ENCODE data around the gene MAN1A1.

The MAN1A1 gene

DNA sequence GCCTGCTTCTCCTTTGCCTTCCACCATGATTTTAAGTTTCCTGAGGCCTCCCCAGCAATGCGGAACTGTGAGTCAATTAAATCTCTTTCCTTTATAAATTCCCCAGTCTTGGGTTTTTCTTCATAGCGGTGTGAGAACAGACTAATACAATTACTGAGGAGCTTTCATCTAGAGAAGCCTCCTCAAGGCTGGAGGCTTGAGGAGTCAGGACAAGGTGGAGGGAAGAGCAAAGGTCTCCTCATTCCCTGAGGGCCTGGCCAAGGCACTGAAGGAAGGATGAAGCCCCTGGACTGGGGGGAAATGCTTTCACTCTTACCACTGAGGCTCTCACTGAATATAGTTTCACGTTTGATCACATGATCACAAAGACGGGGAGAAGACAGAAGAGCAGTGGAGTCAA lies 118.2 kb downstream of the MAN1A1 start:
- peaks cover 26% of the 10 kb centered on the region for H3K36me3 Mint-ChIP-seq (ENCODE audit: low read depth)
- no peaks in the 10 kb centered on the region for H3K4me1 Mint-ChIP-seq
- H3K9me3 Mint-ChIP-seq, result peaks cover 8% of the 10 kb centered on the region
- no peak overlapping the region for H3K4me3 Mint-ChIP-seq
- H3K27me3 Mint-ChIP-seq (ENCODE audit: low read depth), result no peaks in the 10 kb centered on the region
- no peak overlapping the region for H3K27ac Mint-ChIP-seq
- TF ChIP-seq, protein P1, sequence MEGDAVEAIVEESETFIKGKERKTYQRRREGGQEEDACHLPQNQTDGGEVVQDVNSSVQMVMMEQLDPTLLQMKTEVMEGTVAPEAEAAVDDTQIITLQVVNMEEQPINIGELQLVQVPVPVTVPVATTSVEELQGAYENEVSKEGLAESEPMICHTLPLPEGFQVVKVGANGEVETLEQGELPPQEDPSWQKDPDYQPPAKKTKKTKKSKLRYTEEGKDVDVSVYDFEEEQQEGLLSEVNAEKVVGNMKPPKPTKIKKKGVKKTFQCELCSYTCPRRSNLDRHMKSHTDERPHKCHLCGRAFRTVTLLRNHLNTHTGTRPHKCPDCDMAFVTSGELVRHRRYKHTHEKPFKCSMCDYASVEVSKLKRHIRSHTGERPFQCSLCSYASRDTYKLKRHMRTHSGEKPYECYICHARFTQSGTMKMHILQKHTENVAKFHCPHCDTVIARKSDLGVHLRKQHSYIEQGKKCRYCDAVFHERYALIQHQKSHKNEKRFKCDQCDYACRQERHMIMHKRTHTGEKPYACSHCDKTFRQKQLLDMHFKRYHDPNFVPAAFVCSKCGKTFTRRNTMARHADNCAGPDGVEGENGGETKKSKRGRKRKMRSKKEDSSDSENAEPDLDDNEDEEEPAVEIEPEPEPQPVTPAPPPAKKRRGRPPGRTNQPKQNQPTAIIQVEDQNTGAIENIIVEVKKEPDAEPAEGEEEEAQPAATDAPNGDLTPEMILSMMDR (IDR thresholded peaks at IDR 0.05; ENCODE audit: unreplicated experiment in 3 of 3), result no peak

DNA sequence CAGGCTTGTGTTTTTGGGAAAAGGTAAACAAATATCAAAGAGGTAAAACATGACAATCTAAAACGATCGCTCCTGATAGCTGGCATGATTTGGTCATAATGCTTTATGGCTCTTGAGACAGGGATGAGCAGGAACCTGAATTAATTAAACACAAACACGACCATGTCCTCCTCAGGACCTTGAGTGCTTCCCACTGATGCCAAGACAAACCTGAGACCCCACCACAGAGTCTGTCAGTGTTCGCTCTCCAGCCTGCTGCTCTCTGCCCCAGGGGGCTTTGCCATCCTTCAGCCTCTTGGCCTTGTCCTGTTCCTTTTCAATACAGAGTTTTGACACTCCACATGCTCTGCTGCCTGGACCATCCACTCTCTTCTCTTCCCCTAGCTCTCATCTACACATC lies 119.4 kb downstream of the MAN1A1 start:
- Mint-ChIP-seq H3K9me3 (peaks cover 3% of the 10 kb centered on the region), H3K27ac (no peak overlapping the region), H3K4me1 (no peaks in the 10 kb centered on the region), H3K36me3 (ENCODE audit: low read depth) (peaks cover 15% of the 10 kb centered on the region), H3K4me3 (no peak overlapping the region), H3K27me3 (ENCODE audit: low read depth) (no peaks in the 10 kb centered on the region)
- TF ChIP-seq, protein P1 (IDR thresholded peaks at IDR 0.05; ENCODE audit: unreplicated experiment in 3 of 3), result no peak

DNA sequence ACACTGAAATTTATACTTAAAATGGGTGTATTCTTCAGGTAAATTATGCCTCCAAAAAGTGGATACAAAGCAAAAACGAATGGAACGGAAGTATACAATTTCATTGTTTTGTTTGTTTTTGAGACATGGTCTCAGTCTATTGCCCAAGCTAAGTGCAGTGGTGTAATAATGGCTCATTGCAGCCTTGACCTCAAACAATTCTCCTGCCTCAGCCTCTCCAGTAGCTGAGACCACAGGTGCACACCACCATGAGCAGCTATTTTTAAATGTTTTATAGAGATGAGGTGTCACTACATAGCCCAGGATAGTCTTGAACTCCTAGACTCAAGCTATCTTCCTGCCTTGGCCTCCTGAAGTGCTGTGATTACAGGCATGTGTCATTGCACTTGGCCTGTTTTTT lies 122.2 kb downstream of the MAN1A1 start:
- no peaks in the 10 kb centered on the region for H3K9me3 Mint-ChIP-seq
- TF ChIP-seq, protein P1 (IDR thresholded peaks at IDR 0.05; ENCODE audit: unreplicated experiment in 3 of 3), result no peak
- no peak overlapping the region for H3K4me3 Mint-ChIP-seq
- H3K27ac Mint-ChIP-seq, result no peak overlapping the region
- H3K27me3 Mint-ChIP-seq (ENCODE audit: low read depth), result no peaks in the 10 kb centered on the region
- H3K36me3 Mint-ChIP-seq (ENCODE audit: low read depth), result peaks cover 11% of the 10 kb centered on the region
- H3K4me1 Mint-ChIP-seq, result no peaks in the 10 kb centered on the region

DNA sequence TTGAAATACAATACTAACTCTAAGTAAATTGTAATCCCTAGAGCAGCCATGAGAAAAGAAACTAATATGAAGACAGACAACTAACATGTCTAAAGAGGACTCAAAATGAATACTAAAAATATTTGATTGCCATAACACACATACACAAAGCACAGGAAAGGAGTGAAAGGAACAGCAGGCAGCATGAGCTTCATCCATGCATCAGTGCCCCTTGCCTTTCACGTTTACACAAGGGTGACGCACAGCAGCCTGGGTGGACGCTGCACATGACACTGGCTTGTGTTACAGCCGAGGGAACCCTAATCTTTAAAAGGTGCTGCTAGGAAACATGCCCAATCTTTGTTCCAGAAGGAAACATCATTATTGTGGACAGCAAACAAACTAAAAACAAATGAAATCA lies 123.5 kb downstream of the MAN1A1 start:
- peaks cover 6% of the 10 kb centered on the region for H3K36me3 Mint-ChIP-seq (ENCODE audit: low read depth)
- no peaks in the 10 kb centered on the region for H3K4me1 Mint-ChIP-seq
- no peak overlapping the region for H3K27ac Mint-ChIP-seq
- H3K9me3 Mint-ChIP-seq, result no peaks in the 10 kb centered on the region
- TF ChIP-seq, protein P1 (IDR thresholded peaks at IDR 0.05; ENCODE audit: unreplicated experiment in 3 of 3), result no peak
- H3K4me3 Mint-ChIP-seq, result no peak overlapping the region
- no peaks in the 10 kb centered on the region for H3K27me3 Mint-ChIP-seq (ENCODE audit: low read depth)

DNA sequence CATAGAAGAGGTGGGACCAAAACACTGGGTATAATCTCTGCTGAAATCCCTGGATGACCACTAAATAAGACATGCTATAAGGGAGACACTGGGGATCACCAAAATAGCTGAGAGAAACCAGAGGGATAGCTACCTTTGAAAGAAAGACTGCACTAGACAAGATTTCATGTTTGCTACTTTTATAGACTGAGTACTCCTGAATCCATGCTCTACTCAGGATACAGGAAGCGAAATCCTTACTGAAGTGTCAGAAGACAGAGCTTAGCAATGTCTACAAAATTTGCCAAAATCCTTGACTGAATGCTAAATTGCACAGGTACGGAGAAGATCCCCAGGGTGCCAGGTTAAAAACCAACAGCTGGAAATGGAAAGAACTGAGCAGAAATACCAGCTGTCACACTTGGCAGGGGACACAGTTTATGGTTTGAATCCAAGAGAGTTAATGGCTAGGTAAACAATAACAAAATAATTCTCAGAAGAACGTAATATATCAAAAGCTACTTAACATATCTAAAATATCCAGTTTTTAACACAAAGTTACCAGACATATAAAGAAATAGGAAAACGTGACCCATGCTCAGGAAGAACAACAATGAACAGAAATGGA lies 125.4 kb downstream of the MAN1A1 start:
- Mint-ChIP-seq H3K36me3 (ENCODE audit: low read depth) (no peaks in the 10 kb centered on the region), H3K4me3 (no peak overlapping the region), H3K27me3 (ENCODE audit: low read depth) (no peaks in the 10 kb centered on the region), H3K9me3 (no peaks in the 10 kb centered on the region), H3K27ac (no peak overlapping the region), H3K4me1 (no peaks in the 10 kb centered on the region)
- TF ChIP-seq, protein P1 (IDR thresholded peaks at IDR 0.05; ENCODE audit: unreplicated experiment in 3 of 3), result no peak

DNA sequence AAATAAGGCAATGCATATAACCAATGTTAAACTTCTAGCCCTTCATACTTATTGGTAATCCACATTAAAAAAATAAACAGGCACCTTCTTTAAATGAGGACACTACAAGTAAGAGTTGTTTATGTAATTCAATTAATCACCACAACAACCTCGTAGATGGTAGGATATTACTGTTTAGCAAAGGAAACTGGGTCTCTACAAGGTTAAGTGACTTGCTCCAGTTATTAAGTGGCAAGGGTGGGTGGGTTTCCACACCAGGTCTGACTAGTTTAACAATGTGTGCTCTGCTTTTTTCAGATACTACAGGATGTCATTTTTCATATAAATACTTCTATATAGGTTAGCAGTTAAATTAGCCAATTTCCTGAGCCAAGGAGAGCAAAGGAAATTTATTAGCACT lies 129.1 kb downstream of the MAN1A1 start:
- H3K9me3 Mint-ChIP-seq, result no peaks in the 10 kb centered on the region
- no peak overlapping the region for H3K4me3 Mint-ChIP-seq
- H3K4me1 Mint-ChIP-seq, result no peaks in the 10 kb centered on the region
- no peaks in the 10 kb centered on the region for H3K36me3 Mint-ChIP-seq (ENCODE audit: low read depth)
- H3K27ac Mint-ChIP-seq, result no peak overlapping the region
- TF ChIP-seq, protein P1 (IDR thresholded peaks at IDR 0.05; ENCODE audit: unreplicated experiment in 3 of 3), result no peak
- no peaks in the 10 kb centered on the region for H3K27me3 Mint-ChIP-seq (ENCODE audit: low read depth)
